Transverse colon (tissue), 4 donors: ENCODE measurements around the gene RNU5B-1. TPM values are rescaled to one million over a fixed set of nuclear protein-coding genes. Genes with fewer than 3 reads are reported as not detected.
A peak's percentile ranks its signal among the peaks of the same experiment; 100 is the strongest.
"Not testable (repeated sequence)": the region's sequence is repeated elsewhere in the genome, so short reads cannot be mapped to it uniquely, and the experiment has no call there.

ENCODE experiments used
- DNase-seq: peaks from one replicate; pipeline ENCODE4 v3.0.0-alpha.2; 2019
- H3K27ac ChIP-seq, 4 donors: fragments of 200-600 bp; sonication (generic); 2 replicates each; pipeline ENCODE4 v1.5.1; 2016 to 2018; ENCODE audit warnings: inconsistent platforms in 4 of 4
- H3K27me3 ChIP-seq: fragments of 200-600 bp; sonication (generic); 2 replicates; pipeline ENCODE4 v1.5.1; 2017; ENCODE audit warnings: inconsistent platforms
- H3K36me3 ChIP-seq, 4 donors: fragments of 200-600 bp; sonication (generic); 2 replicates each; pipeline ENCODE4 v1.5.1; 2017 to 2019; ENCODE audit warnings: inconsistent platforms in 4 of 4
- H3K4me1 ChIP-seq, 4 donors: fragments of 200-600 bp; sonication (generic); 2 replicates each; pipeline ENCODE4 v1.5.1; 2017 to 2020; ENCODE audit warnings: inconsistent platforms in 4 of 4
- H3K4me3 ChIP-seq, 4 donors: fragments of 200-600 bp; sonication (generic); 1 replicate in 1 of 4; 2 replicates in 3 of 4; pipeline versions ENCODE4 v1.5.1 to v1.6.1; 2017 to 2019; ENCODE audit warnings: inconsistent platforms in 4 of 4
- H3K9me3 ChIP-seq, 2 donors: fragments of 200-600 bp; sonication (generic); 2 replicates each; pipeline ENCODE4 v1.5.1; 2017 to 2019; ENCODE audit warnings: inconsistent platforms in 2 of 2
- EP300 ChIP-seq: sonication (generic); formaldehyde crosslinking; IDR thresholded peaks from one replicate; pipeline ENCODE4 v1.6.1; 2017; ENCODE audit warnings: antibody characterized with exemption, low read depth
- POLR2A ChIP-seq: fragments of 450-650 bp; IDR thresholded peaks from one replicate; pipeline ENCODE4 v1.6.1; 2016; ENCODE audit warnings: antibody characterized with exemption, mild to moderate bottlenecking, moderate library complexity
- POLR2AphosphoS5 ChIP-seq, 3 donors: sonication (generic); formaldehyde crosslinking; IDR thresholded peaks; one replicate each; pipeline ENCODE4 v1.6.1; 2016; ENCODE audit warnings: antibody characterized with exemption in 3 of 3
- WGBS, 2 donors: methylation state at CpG; one replicate each; pipeline ENCODE4 v1.1.5; 2018; ENCODE audit warnings: low coverage in 1 of 2; 5-methylcytosine and 5-hydroxymethylcytosine counted together
- in situ Hi-C, 4 donors: fragments of 200-750 bp; cut with MboI; loops; one replicate each; pipeline versions ENCODE4 v1.15.0 to v1.15.1; 2017; ENCODE audit warnings: low sequenced_read_pairs in 3 of 4, low pct_ligation_motif_present in 1 of 4, low pct_unique_long_range_greater_than_20kb in 1 of 4
- intact Hi-C: fragments of 100-400 bp; cut with DNase I; formaldehyde crosslinking; loops from one replicate; pipeline ENCODE4 v1.15.1; 2023; ENCODE audit warnings: low total_unique reads
- total RNA-seq, 4 donors: library from RNA; depleted of rRNA; stranded (reverse); fragments of >200 nt; gene quantifications; one replicate each; pipeline ENCODE4 v1.1.0, GENCODE V29; 2016
- TF ChIP-seq, protein P1 (sequence below), 5 experiments: fragments of 200-600 bp in 3 of 5; fragments of 450-650 bp in 2 of 5; sonication (generic) in 3 of 5; IDR thresholded peaks; 1 replicate in 2 of 5; 2 replicates in 3 of 5; pipeline ENCODE4 v1.5.1; 2016 to 2017; ENCODE audit warnings: antibody characterized with exemption in 5 of 5, inconsistent platforms in 3 of 5, mild to moderate bottlenecking in 2 of 5, moderate library complexity in 1 of 5

Gene RNU5B-1
- total RNA-seq, 4 donors from 2014 or later, result not detected

GRCh38 chr15:65266469-65266868 is 38.0 kb upstream of the RNU5B-1 start:
- no peaks in the 10 kb centered on the region for H3K27me3 ChIP-seq
- no peak overlapping the region for H3K4me3 ChIP-seq
- TF ChIP-seq, protein P1, sequence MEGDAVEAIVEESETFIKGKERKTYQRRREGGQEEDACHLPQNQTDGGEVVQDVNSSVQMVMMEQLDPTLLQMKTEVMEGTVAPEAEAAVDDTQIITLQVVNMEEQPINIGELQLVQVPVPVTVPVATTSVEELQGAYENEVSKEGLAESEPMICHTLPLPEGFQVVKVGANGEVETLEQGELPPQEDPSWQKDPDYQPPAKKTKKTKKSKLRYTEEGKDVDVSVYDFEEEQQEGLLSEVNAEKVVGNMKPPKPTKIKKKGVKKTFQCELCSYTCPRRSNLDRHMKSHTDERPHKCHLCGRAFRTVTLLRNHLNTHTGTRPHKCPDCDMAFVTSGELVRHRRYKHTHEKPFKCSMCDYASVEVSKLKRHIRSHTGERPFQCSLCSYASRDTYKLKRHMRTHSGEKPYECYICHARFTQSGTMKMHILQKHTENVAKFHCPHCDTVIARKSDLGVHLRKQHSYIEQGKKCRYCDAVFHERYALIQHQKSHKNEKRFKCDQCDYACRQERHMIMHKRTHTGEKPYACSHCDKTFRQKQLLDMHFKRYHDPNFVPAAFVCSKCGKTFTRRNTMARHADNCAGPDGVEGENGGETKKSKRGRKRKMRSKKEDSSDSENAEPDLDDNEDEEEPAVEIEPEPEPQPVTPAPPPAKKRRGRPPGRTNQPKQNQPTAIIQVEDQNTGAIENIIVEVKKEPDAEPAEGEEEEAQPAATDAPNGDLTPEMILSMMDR (IDR thresholded peaks at IDR 0.05), result no peak
- TF ChIP-seq EP300 (no peak), POLR2AphosphoS5 (IDR thresholded peaks at IDR 0.05) (no peak), POLR2A (no peak)
- peaks cover 3 to 26% (median 12%) of the 10 kb centered on the region in 4 donors for H3K4me1 ChIP-seq
- in situ Hi-C loops (loop anchor here in 2 of 4 donors (10.0 kb wide), 1 partner anchor 72 kb away; no protein-coding TSS in a partner anchor), intact Hi-C loops (no loop called here)
- H3K27ac ChIP-seq, result no peak overlapping the region
- H3K9me3 ChIP-seq, result no peaks in the 10 kb centered on the region
- WGBS, 2 donors, result 58 to 62% methylated on average over 2 to 5 of the region's 5 CpGs
- H3K36me3 ChIP-seq, result no peaks in the 10 kb centered on the region
- no peak for DNase-seq

- no peaks in the 10 kb centered on the region for H3K27me3 ChIP-seq
- in situ Hi-C loops, result loop anchor here in 2 of 4 donors (10.0 kb wide), 1 partner anchor 74 kb away; no protein-coding TSS in a partner anchor
These were observed 36.1 kb upstream of the RNU5B-1 start for GRCh38 chr15:65268411-65268810.

GRCh38 chr15:65270811-65271545 is 33.5 kb upstream of the RNU5B-1 start:
- H3K4me3 ChIP-seq, H3K9me3 ChIP-seq, H3K27me3 ChIP-seq, H3K36me3 ChIP-seq: not testable (repeated sequence)
- TF ChIP-seq, protein P1 (IDR thresholded peaks at IDR 0.05), result peak; percentile 70 to 85 (median 72)
- 54 to 74% methylated on average over 3 to 13 of the region's 15 CpGs for WGBS, 2 donors
- in situ Hi-C loops (loop anchor here in 2 of 4 donors (10.0 kb wide), 1 partner anchor 86 kb away; the partner anchor contains the start of gene CLPX (in 2 of the 2)), intact Hi-C loops (loop anchor here (2.0 kb wide), 1 partner anchor 82 kb away; no protein-coding TSS in a partner anchor)
- H3K4me1 ChIP-seq, result peaks cover 0 to 14% (median 5%) of the 10 kb centered on the region in 4 donors
- peak; percentile 64 for DNase-seq
- H3K27ac ChIP-seq, result peak overlapping the region in 2 of 4 donors; percentile 40 to 59

More at GRCh38 chr15:65268411-65268810, 36.1 kb upstream of the RNU5B-1 start:
- no peak for DNase-seq
- H3K4me1 ChIP-seq, result peaks cover 3 to 26% (median 12%) of the 10 kb centered on the region in 4 donors
- no peak overlapping the region for H3K4me3 ChIP-seq
- WGBS, 2 donors, result 86 to 100% methylated on average over 1 to 4 of the region's 4 CpGs
- H3K9me3 ChIP-seq, result no peaks in the 10 kb centered on the region
- TF ChIP-seq, protein P1 (IDR thresholded peaks at IDR 0.05), result no peak
- TF ChIP-seq EP300 (no peak), POLR2AphosphoS5 (IDR thresholded peaks at IDR 0.05) (no peak), POLR2A (no peak)
- H3K27ac ChIP-seq, result no peak overlapping the region
- no peaks in the 10 kb centered on the region for H3K36me3 ChIP-seq
- intact Hi-C loops, result no loop called here

- in situ Hi-C loops, result loop anchor here (10.0 to 25.0 kb wide), 2 partner anchors 90 to 238 kb away; partner anchors contain the start of genes MTFMT (in 3 of the 4), SLC51B (in 3 of the 4) and CLPX (in 2 of the 4)
- H3K4me1 ChIP-seq, result peaks cover 6 to 19% (median 10%) of the 10 kb centered on the region in 4 donors
- no peak for TF ChIP-seq POLR2A
- TF ChIP-seq, protein P1 (IDR thresholded peaks at IDR 0.05), result no peak
- no peak for TF ChIP-seq EP300
- no peak for TF ChIP-seq POLR2AphosphoS5 (IDR thresholded peaks at IDR 0.05)
- H3K4me3 ChIP-seq, result no peak overlapping the region
- H3K27ac ChIP-seq, result no peak overlapping the region
- WGBS, 2 donors, result 84 to 100% methylated on average over 1 to 4 of the region's 4 CpGs
- no peaks in the 10 kb centered on the region for H3K9me3 ChIP-seq
- no peaks in the 10 kb centered on the region for H3K27me3 ChIP-seq
- no peaks in the 10 kb centered on the region for H3K36me3 ChIP-seq
- intact Hi-C loops, result no loop called here
- no peak for DNase-seq
These were observed 29.3 kb upstream of the RNU5B-1 start for GRCh38 chr15:65275104-65275727.
